Stimulated activated memory B cell treated with anti-CD40 and anti-IgM and Interleukin-4, amounts not matched to agents 10 μg/mL and 1 μg/mL and 100 μg/mL, for 72 hours (primary cell): Measurements from ENCODE around the gene SRD5A1.

Experiments used
- ATAC-seq: fragments of 150-1000 bp; cut with Tn5 transposase; 2 replicates; pipeline ENCODE4 v1.10.0; 2021
- H3K27ac Mint-ChIP-seq: one replicate; pipeline ENCODE4 v1.8.0; 2022; ENCODE audit warnings: mild to moderate bottlenecking, mixed read lengths
- H3K27me3 Mint-ChIP-seq: one replicate; pipeline ENCODE4 v1.8.0; 2022; ENCODE audit warnings: mixed read lengths
- H3K36me3 Mint-ChIP-seq: one replicate; pipeline ENCODE4 v1.8.0; 2022; ENCODE audit warnings: mixed read lengths
- H3K4me1 Mint-ChIP-seq: one replicate; pipeline ENCODE4 v1.8.0; 2022; ENCODE audit warnings: mixed read lengths
- H3K4me3 Mint-ChIP-seq: one replicate; pipeline ENCODE4 v1.8.0; 2022; ENCODE audit warnings: mild to moderate bottlenecking, moderate library complexity, mixed read lengths
- H3K9me3 Mint-ChIP-seq: one replicate; pipeline ENCODE4 v1.8.0; 2022; ENCODE audit warnings: mixed read lengths

SRD5A1 gene

GRCh38 chr5:6680922-6681321, 47.7 kb downstream of the SRD5A1 start:
- H3K27me3 Mint-ChIP-seq = peaks cover 30% of the 10 kb centered on the region
- peaks cover 2% of the 10 kb centered on the region for H3K4me1 Mint-ChIP-seq
- no peak for ATAC-seq
- H3K4me3 Mint-ChIP-seq = no peak overlapping the region
- H3K9me3 Mint-ChIP-seq = peaks cover 3% of the 10 kb centered on the region
- no peak overlapping the region for H3K27ac Mint-ChIP-seq
- H3K36me3 Mint-ChIP-seq = peaks cover 11% of the 10 kb centered on the region

- no peak for ATAC-seq
- Mint-ChIP-seq H3K27ac (no peak overlapping the region), H3K9me3 (peaks cover 3% of the 10 kb centered on the region), H3K27me3 (peaks cover 38% of the 10 kb centered on the region), H3K4me1 (no peaks in the 10 kb centered on the region), H3K36me3 (peaks cover 7% of the 10 kb centered on the region), H3K4me3 (no peak overlapping the region)
Measured at GRCh38 chr5:6681682-6682081, 48.4 kb downstream of the SRD5A1 start.

GRCh38 chr5:6682239-6682638, 49.0 kb downstream of the SRD5A1 start:
- H3K4me1 Mint-ChIP-seq = no peaks in the 10 kb centered on the region
- peaks cover 3% of the 10 kb centered on the region for H3K9me3 Mint-ChIP-seq
- H3K27me3 Mint-ChIP-seq = peaks cover 43% of the 10 kb centered on the region
- ATAC-seq = no peak
- H3K36me3 Mint-ChIP-seq = peaks cover 1% of the 10 kb centered on the region
- H3K27ac Mint-ChIP-seq = no peak overlapping the region
- H3K4me3 Mint-ChIP-seq = no peak overlapping the region

- no peaks in the 10 kb centered on the region for H3K4me1 Mint-ChIP-seq
- H3K27me3 Mint-ChIP-seq = peaks cover 53% of the 10 kb centered on the region
- H3K36me3 Mint-ChIP-seq = no peaks in the 10 kb centered on the region
- no peak overlapping the region for H3K4me3 Mint-ChIP-seq
- ATAC-seq = no peak
- no peak overlapping the region for H3K27ac Mint-ChIP-seq
- peaks cover 6% of the 10 kb centered on the region for H3K9me3 Mint-ChIP-seq
Measured at GRCh38 chr5:6683241-6683640, 50.0 kb downstream of the SRD5A1 start.

- Mint-ChIP-seq H3K27me3 (peaks cover 57% of the 10 kb centered on the region), H3K4me3 (no peak overlapping the region), H3K27ac (no peak overlapping the region), H3K36me3 (no peaks in the 10 kb centered on the region), H3K9me3 (peaks cover 6% of the 10 kb centered on the region), H3K4me1 (no peaks in the 10 kb centered on the region)
- no peak for ATAC-seq
Measured at GRCh38 chr5:6684075-6684474, 50.8 kb downstream of the SRD5A1 start.

GRCh38 chr5:6686501-6686900, 53.3 kb downstream of the SRD5A1 start:
- Mint-ChIP-seq H3K4me1 (no peaks in the 10 kb centered on the region), H3K27me3 (peaks cover 73% of the 10 kb centered on the region), H3K27ac (no peak overlapping the region), H3K36me3 (no peaks in the 10 kb centered on the region), H3K9me3 (peaks cover 6% of the 10 kb centered on the region), H3K4me3 (no peak overlapping the region)
- no peak for ATAC-seq

GRCh38 chr5:6686915-6687409, 53.7 kb downstream of the SRD5A1 start:
- peaks cover 68% of the 10 kb centered on the region for H3K27me3 Mint-ChIP-seq
- no peak overlapping the region for H3K27ac Mint-ChIP-seq
- no peak for ATAC-seq
- H3K36me3 Mint-ChIP-seq = no peaks in the 10 kb centered on the region
- H3K4me1 Mint-ChIP-seq = no peaks in the 10 kb centered on the region
- H3K9me3 Mint-ChIP-seq = peaks cover 3% of the 10 kb centered on the region
- no peak overlapping the region for H3K4me3 Mint-ChIP-seq

- H3K4me1 Mint-ChIP-seq = no peaks in the 10 kb centered on the region
- peaks cover 3% of the 10 kb centered on the region for H3K9me3 Mint-ChIP-seq
- H3K27me3 Mint-ChIP-seq = peaks cover 63% of the 10 kb centered on the region
- no peak overlapping the region for H3K27ac Mint-ChIP-seq
- H3K4me3 Mint-ChIP-seq = no peak overlapping the region
- H3K36me3 Mint-ChIP-seq = no peaks in the 10 kb centered on the region
- ATAC-seq = no peak
Measured at GRCh38 chr5:6687505-6687904, 54.3 kb downstream of the SRD5A1 start.

- Mint-ChIP-seq H3K36me3 (no peaks in the 10 kb centered on the region), H3K4me1 (no peaks in the 10 kb centered on the region), H3K27me3 (peaks cover 39% of the 10 kb centered on the region), H3K9me3 (no peaks in the 10 kb centered on the region), H3K4me3 (no peak overlapping the region), H3K27ac (no peak overlapping the region)
- no peak for ATAC-seq
Measured at GRCh38 chr5:6692906-6693305, 59.7 kb downstream of the SRD5A1 start.

GRCh38 chr5:6698696-6699095, 65.5 kb downstream of the SRD5A1 start:
- H3K27ac Mint-ChIP-seq = no peak overlapping the region
- no peak overlapping the region for H3K4me3 Mint-ChIP-seq
- ATAC-seq = no peak
- H3K9me3 Mint-ChIP-seq = no peaks in the 10 kb centered on the region
- peaks cover 51% of the 10 kb centered on the region for H3K27me3 Mint-ChIP-seq
- H3K36me3 Mint-ChIP-seq = no peaks in the 10 kb centered on the region
- no peaks in the 10 kb centered on the region for H3K4me1 Mint-ChIP-seq

- H3K36me3 Mint-ChIP-seq = no peaks in the 10 kb centered on the region
- H3K27ac Mint-ChIP-seq = no peak overlapping the region
- no peak overlapping the region for H3K4me3 Mint-ChIP-seq
- peaks cover 51% of the 10 kb centered on the region for H3K27me3 Mint-ChIP-seq
- no peaks in the 10 kb centered on the region for H3K4me1 Mint-ChIP-seq
- H3K9me3 Mint-ChIP-seq = no peaks in the 10 kb centered on the region
- ATAC-seq = no peak
Measured at GRCh38 chr5:6699357-6699756, 66.1 kb downstream of the SRD5A1 start.

- H3K36me3 Mint-ChIP-seq = no peaks in the 10 kb centered on the region
- H3K27me3 Mint-ChIP-seq = peaks cover 51% of the 10 kb centered on the region
- no peak for ATAC-seq
Measured at GRCh38 chr5:6700074-6700684, 66.9 kb downstream of the SRD5A1 start.

GRCh38 chr5:6700685-6701355, 67.6 kb downstream of the SRD5A1 start:
- H3K27ac Mint-ChIP-seq = no peak overlapping the region
- ATAC-seq = no peak
- peaks cover 51% of the 10 kb centered on the region for H3K27me3 Mint-ChIP-seq
- H3K9me3 Mint-ChIP-seq = no peaks in the 10 kb centered on the region
- peaks cover 11% of the 10 kb centered on the region for H3K4me1 Mint-ChIP-seq
- H3K4me3 Mint-ChIP-seq = no peak overlapping the region
- no peaks in the 10 kb centered on the region for H3K36me3 Mint-ChIP-seq

More at GRCh38 chr5:6700074-6700684, 66.9 kb downstream of the SRD5A1 start:
- H3K4me1 Mint-ChIP-seq = peaks cover 7% of the 10 kb centered on the region
- no peaks in the 10 kb centered on the region for H3K9me3 Mint-ChIP-seq
- H3K27ac Mint-ChIP-seq = no peak overlapping the region
- H3K4me3 Mint-ChIP-seq = no peak overlapping the region

GRCh38 chr5:6701491-6701890, 68.3 kb downstream of the SRD5A1 start:
- Mint-ChIP-seq H3K27ac (no peak overlapping the region), H3K4me3 (no peak overlapping the region), H3K9me3 (no peaks in the 10 kb centered on the region), H3K27me3 (peaks cover 50% of the 10 kb centered on the region), H3K4me1 (peaks cover 11% of the 10 kb centered on the region), H3K36me3 (no peaks in the 10 kb centered on the region)
- no peak for ATAC-seq

- Mint-ChIP-seq H3K36me3 (no peaks in the 10 kb centered on the region), H3K27ac (no peak overlapping the region), H3K4me1 (peaks cover 11% of the 10 kb centered on the region), H3K27me3 (peaks cover 39% of the 10 kb centered on the region), H3K4me3 (no peak overlapping the region), H3K9me3 (no peaks in the 10 kb centered on the region)
- ATAC-seq = no peak
Measured at GRCh38 chr5:6702633-6703032, 69.4 kb downstream of the SRD5A1 start.

- Mint-ChIP-seq H3K27me3 (peaks cover 33% of the 10 kb centered on the region), H3K27ac (no peak overlapping the region), H3K9me3 (no peaks in the 10 kb centered on the region), H3K4me1 (peaks cover 11% of the 10 kb centered on the region), H3K36me3 (no peaks in the 10 kb centered on the region), H3K4me3 (no peak overlapping the region)
- no peak for ATAC-seq
Measured at GRCh38 chr5:6703806-6704205, 70.6 kb downstream of the SRD5A1 start.
